Skin epidermis (tissue), 12 donors: ENCODE results near the gene BANP.
"Not testable (repeated sequence)": the region's sequence is repeated elsewhere in the genome, so short reads cannot be mapped to it uniquely, and the experiment has no call there.

Experiments used
- H3K27ac ChIP-seq, 21 experiments: fragments of 200-600 bp; sonication (generic) in 11 of 21; one replicate each; pipeline ENCODE4 v1.5.0; 2020; ENCODE audit warnings: mild to moderate bottlenecking in 3 of 21, inconsistent platforms in 2 of 21, moderate library complexity in 2 of 21
- H3K4me3 ChIP-seq, 7 experiments: fragments of 200-600 bp; sonication (generic) in 2 of 7; one replicate each; pipeline ENCODE4 v1.5.0; 2020; ENCODE audit warnings: inconsistent platforms in 2 of 7, mild to moderate bottlenecking in 2 of 7, moderate library complexity in 1 of 7

Gene BANP

DNA sequence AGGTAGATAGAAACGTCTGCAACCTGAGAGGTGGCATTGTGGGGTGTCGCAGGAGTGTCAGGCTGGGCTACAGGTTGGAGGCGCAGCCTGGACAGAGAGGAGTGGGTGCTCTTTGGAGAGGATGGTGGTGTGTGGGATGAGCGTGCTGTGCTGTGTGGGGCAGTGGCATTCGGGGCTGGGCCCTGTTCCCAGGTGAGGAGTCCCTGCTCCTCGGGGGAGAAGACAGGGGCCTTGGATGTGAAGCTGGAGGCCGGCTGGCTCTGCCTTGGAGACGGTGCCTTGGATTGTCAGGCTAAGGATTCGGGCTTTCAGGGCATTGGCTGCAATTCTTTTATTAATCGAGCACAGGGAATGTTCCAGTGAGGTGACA, 69.3 kb downstream of the BANP start:
- no peak overlapping the region for H3K4me3 ChIP-seq
- peak overlapping the region in 4 of 21 experiments; percentile 26 to 59 (median 44) for H3K27ac ChIP-seq

DNA sequence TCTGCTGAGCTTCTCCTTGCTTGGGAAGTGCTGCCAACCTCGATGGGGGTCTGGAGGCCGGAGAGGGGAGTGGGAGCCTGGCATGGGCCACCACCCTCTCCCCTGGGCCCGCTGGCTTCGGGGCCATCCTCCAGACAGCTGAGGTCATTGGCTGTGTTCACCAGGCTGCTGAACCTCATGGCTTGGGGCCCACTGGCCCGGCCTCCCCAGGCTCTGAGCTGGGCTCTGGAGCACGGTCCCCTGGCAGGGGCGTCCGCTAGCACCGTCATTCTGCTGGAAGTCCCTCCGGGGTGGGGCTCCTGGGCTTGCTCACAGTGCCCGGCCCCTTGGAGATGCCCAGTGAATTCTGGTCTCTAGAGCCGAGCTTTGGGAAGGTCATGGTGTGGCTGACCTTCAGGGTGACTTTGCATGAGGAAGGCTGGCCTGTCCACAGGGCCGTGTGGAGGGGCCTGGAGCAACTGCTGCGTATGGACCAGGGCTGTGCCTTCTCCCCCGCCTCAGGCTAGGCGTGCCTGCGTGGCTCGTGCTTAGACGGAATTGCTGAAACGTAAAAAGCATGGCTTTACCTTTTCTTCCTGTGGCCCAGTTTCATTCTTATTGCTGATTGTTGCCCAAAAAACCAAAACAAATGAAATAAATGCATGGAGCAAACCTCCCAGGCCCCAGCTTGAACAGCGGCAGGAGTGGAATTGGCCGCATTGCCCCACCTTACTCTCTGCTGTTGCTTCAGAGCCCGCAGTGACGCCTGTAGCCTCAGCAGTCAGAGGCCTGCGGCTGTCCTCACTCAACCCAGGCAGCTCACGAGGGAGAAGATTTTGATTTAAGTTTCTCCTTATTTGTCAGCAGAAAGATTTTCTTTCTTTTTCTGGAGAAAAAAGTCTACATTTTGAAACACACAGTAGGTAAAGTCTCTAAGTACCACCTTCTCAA, 70.1 kb downstream of the BANP start:
- H3K27ac ChIP-seq = peak overlapping the region in 5 of 21 experiments; percentile 32 to 59 (median 44)
- not testable (repeated sequence) for H3K4me3 ChIP-seq

GRCh38 chr16:88022076-88023042, 71.1 kb downstream of the BANP start:
- Histone ChIP-seq H3K27ac (peak overlapping the region in 1 of 21 experiments; percentile 44), H3K4me3 (no peak overlapping the region)

- no peak overlapping the region for H3K4me3 ChIP-seq
- no peak overlapping the region for H3K27ac ChIP-seq
Observed at GRCh38 chr16:88023366-88023765, 72.1 kb downstream of the BANP start.

GRCh38 chr16:88023786-88024185, 72.6 kb downstream of the BANP start:
- Histone ChIP-seq H3K27ac (no peak overlapping the region), H3K4me3 (no peak overlapping the region)

- not testable (repeated sequence) for H3K27ac ChIP-seq, H3K4me3 ChIP-seq
Observed at GRCh38 chr16:88024491-88025085, 73.4 kb downstream of the BANP start.

DNA sequence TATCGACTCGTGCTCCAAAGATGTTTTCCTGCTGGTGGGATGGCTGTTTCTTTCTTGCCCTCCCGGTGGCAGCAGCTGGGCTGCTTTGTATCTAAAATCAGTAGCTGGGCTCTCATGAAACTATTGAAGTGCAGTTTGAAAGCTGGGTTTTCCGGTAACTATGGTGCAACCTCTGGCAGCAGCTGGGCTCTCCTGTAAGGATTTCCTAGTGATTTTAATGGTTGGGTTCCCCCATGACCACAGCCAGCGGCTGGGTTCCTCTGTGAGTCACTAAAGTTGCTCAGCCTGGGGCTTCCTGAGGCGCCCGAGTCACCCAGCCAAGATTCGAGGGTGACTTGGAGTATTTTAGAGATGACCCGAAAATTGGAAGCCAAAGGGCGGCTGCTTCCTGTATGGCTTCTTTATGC, 73.9 kb downstream of the BANP start:
- not testable (repeated sequence) for H3K27ac ChIP-seq, H3K4me3 ChIP-seq

- not testable (repeated sequence) for H3K4me3 ChIP-seq, H3K27ac ChIP-seq
Observed at GRCh38 chr16:88025828-88026555, 74.8 kb downstream of the BANP start.

DNA sequence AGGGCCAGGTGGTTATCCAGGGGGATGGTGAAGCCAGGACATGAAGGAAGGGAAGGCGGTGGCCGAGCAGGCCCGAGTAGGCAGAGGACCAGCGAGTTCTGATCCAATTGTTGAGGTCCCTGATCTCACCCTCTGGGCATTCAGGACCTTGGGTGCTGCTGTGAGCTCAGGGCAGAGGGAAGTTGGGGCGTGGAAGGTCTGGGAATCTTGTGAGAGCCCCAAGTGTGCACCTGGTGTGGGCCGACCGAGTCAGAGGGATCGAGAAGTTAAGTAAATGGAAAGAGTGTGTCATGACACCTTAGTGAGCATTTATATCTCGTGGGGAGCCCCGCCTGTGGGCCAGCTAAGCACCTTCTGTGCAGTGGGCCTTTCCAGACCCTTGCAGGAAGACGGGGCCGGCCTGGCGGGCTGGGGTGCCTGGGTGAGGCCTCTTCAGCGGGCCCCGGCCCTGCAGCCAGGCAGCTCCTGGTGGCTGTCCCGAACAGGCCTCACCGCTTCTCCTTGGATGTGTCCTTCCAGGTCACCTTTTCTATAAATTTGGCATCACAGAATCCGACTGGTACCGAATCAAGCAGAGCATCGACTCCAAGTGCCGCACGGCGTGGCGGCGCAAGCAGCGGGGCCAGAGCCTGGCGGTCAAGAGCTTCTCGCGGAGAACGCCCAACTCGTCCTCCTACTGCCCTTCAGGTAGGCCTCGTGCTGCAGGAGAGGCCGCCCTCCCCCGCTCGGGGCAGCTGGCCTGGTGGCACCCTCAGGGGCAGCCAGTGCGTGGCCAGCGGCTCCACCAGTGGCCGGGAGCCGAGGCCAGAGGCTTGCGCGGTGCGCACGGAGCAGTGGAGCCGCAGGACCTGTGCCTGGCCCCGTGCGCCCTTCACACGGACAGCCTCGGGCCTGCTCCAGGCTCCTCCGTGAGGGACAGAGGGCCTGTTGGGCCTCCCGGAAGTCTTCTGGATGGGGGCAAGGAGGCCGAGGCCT, 76.0 kb downstream of the BANP start:
- no peak overlapping the region for H3K27ac ChIP-seq
- no peak overlapping the region for H3K4me3 ChIP-seq

GRCh38 chr16:88028177-88028930, 77.1 kb downstream of the BANP start:
- not testable (repeated sequence) for H3K4me3 ChIP-seq, H3K27ac ChIP-seq

- H3K4me3 ChIP-seq = no peak overlapping the region
- no peak overlapping the region for H3K27ac ChIP-seq
Observed at GRCh38 chr16:88030498-88030897, 79.3 kb downstream of the BANP start.

GRCh38 chr16:88030961-88031360, 79.7 kb downstream of the BANP start:
- not testable (repeated sequence) for H3K4me3 ChIP-seq, H3K27ac ChIP-seq

DNA sequence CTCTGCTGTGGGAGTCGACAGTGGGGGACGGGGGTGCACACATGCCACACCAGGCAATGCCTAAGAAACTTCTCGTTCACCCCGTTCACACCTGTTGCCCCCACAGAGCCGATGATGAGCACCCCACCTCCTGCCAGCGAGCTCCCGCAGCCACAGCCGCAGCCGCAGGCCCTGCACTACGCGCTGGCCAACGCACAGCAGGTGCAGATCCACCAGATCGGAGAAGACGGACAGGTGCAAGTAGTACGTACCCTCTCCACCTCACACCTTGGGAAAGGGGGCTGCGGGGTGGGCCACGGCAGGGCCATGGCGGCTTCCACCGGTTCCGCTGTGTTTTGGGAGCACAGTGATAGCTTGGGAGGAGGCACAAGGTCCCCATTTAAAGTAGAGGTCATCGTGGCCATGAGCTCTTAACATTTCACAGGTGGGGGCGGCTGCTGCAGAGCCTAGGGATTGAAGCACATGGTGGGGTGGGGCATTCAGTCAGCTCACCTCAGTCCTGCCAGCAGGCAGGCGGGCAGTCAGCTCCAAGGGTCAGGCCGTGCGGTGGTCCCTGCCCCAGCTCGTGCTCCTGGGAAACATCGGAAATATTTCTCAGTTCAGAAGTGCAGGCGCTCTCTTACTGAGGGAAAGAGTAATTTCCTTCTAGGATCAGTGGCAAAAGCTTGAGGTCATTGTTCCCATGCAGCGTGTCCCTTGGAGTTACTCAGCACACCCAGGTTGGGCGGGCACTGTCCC, 81.9 kb downstream of the BANP start:
- not testable (repeated sequence) for H3K4me3 ChIP-seq, H3K27ac ChIP-seq

GRCh38 chr16:88034770-88035169, 83.5 kb downstream of the BANP start:
- Histone ChIP-seq H3K4me3 (no peak overlapping the region), H3K27ac (no peak overlapping the region)

DNA sequence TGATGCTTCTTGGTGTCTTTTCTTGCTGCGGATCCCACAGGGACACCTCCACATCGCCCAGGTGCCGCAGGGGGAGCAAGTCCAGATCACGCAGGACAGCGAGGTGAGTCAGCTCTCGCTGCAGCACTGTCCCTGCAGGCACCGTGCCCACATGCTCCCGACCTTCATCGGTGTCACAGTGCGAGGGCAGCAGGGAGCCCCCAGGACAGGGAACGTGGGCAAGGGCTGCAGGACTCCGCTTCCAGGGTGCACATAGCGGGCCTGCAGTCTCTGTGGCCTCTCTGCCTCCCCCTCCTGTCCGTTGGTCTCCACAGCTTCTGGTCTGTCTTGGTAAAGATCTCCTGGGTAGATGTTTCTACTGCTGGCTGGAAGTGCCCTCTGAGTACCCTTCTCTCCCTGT, 84.1 kb downstream of the BANP start:
- H3K4me3 ChIP-seq = no peak overlapping the region
- no peak overlapping the region for H3K27ac ChIP-seq

DNA sequence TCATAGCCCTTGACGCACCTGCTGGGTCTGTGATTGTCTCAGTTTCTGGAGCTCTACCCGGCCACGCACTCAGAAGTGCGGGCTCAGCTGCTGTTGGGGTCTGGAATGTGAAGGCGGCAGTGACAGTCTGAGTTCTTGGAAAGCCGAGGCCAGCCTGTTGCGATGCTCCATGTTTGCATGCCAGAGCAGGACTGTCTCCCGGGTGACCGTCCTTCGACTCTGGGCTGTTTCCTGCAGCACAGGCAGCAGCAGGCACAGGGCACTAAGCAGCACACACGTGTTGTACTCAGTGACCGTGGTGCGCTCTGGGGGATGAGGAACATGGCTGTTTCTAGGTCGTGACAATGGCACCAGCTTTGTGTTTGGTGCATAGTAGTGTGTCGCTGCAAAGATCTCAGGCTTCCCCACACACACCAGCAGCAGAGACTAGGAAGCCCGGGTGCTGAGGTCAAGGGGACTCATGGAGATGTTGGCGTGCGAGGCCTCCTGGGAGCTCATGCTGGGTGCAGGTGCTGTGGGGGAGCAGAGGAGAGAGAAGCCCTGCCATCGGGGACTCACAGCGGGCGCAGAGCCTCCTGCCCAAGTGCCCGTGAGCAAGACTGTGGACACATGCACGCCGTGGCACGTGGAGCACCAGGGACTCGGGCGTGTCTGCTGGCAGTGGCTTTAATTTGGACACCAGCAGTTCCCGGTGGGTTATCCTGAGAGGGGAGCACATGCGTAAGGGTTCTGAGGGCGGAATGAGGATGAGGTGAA, 84.8 kb downstream of the BANP start:
- H3K27ac ChIP-seq, H3K4me3 ChIP-seq: not testable (repeated sequence)
